SK-N-SH treated with all-trans-retinoic acid at 6 μM for 48 hours (cell line): ENCODE results near the gene PLXND1.

Source experiments
- ATAC-seq: fragments of 200-7000 bp; cut with Tn5 transposase; 3 replicates; pipeline ENCODE4 v1.9.1; 2020; ENCODE audit warnings: mild to moderate bottlenecking, moderate library complexity
- ARNTL ChIP-seq: fragments of 450-650 bp; formaldehyde crosslinking; IDR thresholded peaks from 2 replicates; pipeline ENCODE4 v1.5.0; 2020; ENCODE audit warnings: low read depth, mild to moderate bottlenecking, moderate library complexity, borderline replicate concordance
- BACH2 ChIP-seq: fragments of 250-450 bp; sonication (Bioruptor Pico); IDR thresholded peaks from 2 replicates; pipeline ENCODE4 v1.9.0; 2021; ENCODE audit warnings: mild to moderate bottlenecking, borderline replicate concordance
- CSDC2 ChIP-seq: fragments of 250-450 bp; sonication (Bioruptor Pico); IDR thresholded peaks from 2 replicates; pipeline ENCODE4 v1.5.0; 2020; ENCODE audit warnings: mild to moderate bottlenecking, moderate library complexity
- ESRRG ChIP-seq: fragments of 250-450 bp; sonication (Bioruptor Pico); IDR thresholded peaks from 2 replicates; pipeline ENCODE4 v1.6.1; 2021; ENCODE audit warnings: mild to moderate bottlenecking
- ISL1 ChIP-seq: fragments of 250-450 bp; sonication (Bioruptor Pico); IDR thresholded peaks from 2 replicates; pipeline ENCODE4 v2.1.2; 2022; ENCODE audit warnings: mild to moderate bottlenecking, moderate library complexity
- OSR1 ChIP-seq: fragments of 250-450 bp; sonication (Bioruptor Pico); IDR thresholded peaks from 2 replicates; pipeline ENCODE4 v1.8.0; 2022; ENCODE audit warnings: moderate library complexity, mild to moderate bottlenecking, inconsistent platforms
- PATZ1 ChIP-seq: fragments of 250-450 bp; sonication (Bioruptor Pico); IDR thresholded peaks from 2 replicates; pipeline ENCODE4 v1.8.0; 2020; ENCODE audit warnings: mild to moderate bottlenecking, moderate library complexity, borderline replicate concordance
- RARB ChIP-seq: fragments of 250-450 bp; sonication (Bioruptor Pico); IDR thresholded peaks from 2 replicates; pipeline ENCODE4 v1.8.0; 2021; ENCODE audit warnings: mild to moderate bottlenecking, moderate library complexity
- SNAI2 ChIP-seq: fragments of 250-450 bp; sonication (Bioruptor Pico); IDR thresholded peaks from 2 replicates; pipeline ENCODE4 v1.5.0; 2020; ENCODE audit warnings: mild to moderate bottlenecking, moderate library complexity
- TCF4 ChIP-seq: fragments of 250-450 bp; sonication (Bioruptor Pico); IDR thresholded peaks from 2 replicates; pipeline ENCODE4 v1.8.0; 2021; ENCODE audit warnings: mild to moderate bottlenecking, moderate library complexity, borderline replicate concordance
- TOX ChIP-seq: fragments of 250-450 bp; sonication (Bioruptor Pico); IDR thresholded peaks from 2 replicates; pipeline ENCODE4 v1.8.0; 2021; ENCODE audit warnings: mild to moderate bottlenecking, moderate library complexity, borderline replicate concordance
- ZC3H10 ChIP-seq: fragments of 250-450 bp; sonication (Bioruptor Pico); IDR thresholded peaks from 2 replicates; pipeline ENCODE4 v1.5.1; 2021; ENCODE audit warnings: mild to moderate bottlenecking, moderate library complexity
- ZFP3 ChIP-seq: fragments of 250-450 bp; sonication (Bioruptor Pico); IDR thresholded peaks from 2 replicates; pipeline ENCODE4 v1.5.0; 2020; ENCODE audit warnings: mild to moderate bottlenecking, moderate library complexity
- ZNF565 ChIP-seq: fragments of 450-650 bp; formaldehyde crosslinking; conservative IDR thresholded peaks from 2 replicates; pipeline ENCODE4 v1.5.0; 2020; ENCODE audit warnings: low read depth, mild to moderate bottlenecking, moderate library complexity
- ZNF70 ChIP-seq: fragments of 450-650 bp; formaldehyde crosslinking; IDR thresholded peaks from 2 replicates; pipeline ENCODE4 v1.5.0; 2020; ENCODE audit warnings: mild to moderate bottlenecking, moderate library complexity
- TF ChIP-seq, protein P1 (sequence below): fragments of 250-450 bp; sonication (Bioruptor Pico); IDR thresholded peaks from 2 replicates; pipeline ENCODE4 v1.8.0; 2021; ENCODE audit warnings: low read depth, mild to moderate bottlenecking, moderate library complexity, borderline replicate concordance
- TF ChIP-seq, protein P2 (sequence below): fragments of 250-450 bp; sonication (Bioruptor Pico); IDR thresholded peaks from 2 replicates; pipeline ENCODE4 v1.5.0; 2020; ENCODE audit warnings: mild to moderate bottlenecking, moderate library complexity
- TF ChIP-seq, protein P3 (sequence below): fragments of 250-450 bp; sonication (Bioruptor Pico); IDR thresholded peaks from 2 replicates; pipeline ENCODE4 v1.5.1; 2020; ENCODE audit warnings: low read depth, mild to moderate bottlenecking, moderate library complexity

The PLXND1 gene

DNA sequence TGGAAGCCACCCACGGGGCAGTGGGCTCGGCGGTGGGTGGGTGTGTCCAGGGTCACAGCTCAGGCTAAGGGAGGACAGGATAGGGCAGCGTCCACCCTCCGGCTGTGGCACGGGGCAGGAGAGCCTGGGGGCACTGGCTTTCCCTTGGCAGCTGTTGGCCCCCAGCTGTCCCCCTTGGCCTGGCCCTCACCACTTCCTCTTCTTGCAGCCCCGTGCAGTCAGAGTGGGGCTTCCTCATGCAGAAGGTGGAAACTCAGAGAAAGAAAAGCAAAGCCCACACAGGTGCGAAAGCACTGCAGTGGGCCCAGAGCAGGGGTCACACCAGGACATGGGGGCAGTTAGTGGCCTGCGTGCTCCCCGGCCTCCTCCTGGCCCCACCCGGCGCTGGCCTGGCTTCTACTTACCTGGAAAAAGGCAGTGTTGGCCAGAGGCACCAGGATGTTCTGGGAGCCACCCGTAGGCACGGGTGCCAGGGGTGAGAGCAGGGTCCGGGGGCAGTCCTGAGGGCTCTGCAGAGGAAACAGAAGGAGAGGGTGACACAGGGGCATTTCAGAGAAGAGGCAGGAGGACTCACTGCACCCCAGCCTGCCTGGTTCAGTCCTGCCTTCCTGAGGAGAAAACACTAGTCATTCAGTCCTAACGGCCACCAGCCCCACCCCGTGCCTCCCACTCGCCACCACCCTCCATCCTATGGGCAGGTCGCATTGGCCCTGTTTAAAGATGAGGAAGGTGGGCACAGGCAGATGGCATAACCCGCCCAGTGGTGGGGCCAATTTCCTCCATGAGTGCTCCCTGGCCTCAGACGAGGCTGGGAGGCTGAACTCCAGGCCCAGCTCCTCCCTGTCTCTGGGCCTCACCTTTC is 28.3 kb downstream of the PLXND1 start:
- ATAC-seq: no peak
- TF ChIP-seq BACH2 (CRISPR knock-in tag) (no peak), CSDC2 (no peak), RARB (CRISPR knock-in tag) (no peak), ARNTL (no peak), OSR1 (CRISPR knock-in tag) (no peak), ESRRG (no peak), ZC3H10 (no peak), TOX (CRISPR knock-in tag) (no peak), ZNF565 (CRISPR knock-in tag) (no peak)
- TF ChIP-seq, protein P1, sequence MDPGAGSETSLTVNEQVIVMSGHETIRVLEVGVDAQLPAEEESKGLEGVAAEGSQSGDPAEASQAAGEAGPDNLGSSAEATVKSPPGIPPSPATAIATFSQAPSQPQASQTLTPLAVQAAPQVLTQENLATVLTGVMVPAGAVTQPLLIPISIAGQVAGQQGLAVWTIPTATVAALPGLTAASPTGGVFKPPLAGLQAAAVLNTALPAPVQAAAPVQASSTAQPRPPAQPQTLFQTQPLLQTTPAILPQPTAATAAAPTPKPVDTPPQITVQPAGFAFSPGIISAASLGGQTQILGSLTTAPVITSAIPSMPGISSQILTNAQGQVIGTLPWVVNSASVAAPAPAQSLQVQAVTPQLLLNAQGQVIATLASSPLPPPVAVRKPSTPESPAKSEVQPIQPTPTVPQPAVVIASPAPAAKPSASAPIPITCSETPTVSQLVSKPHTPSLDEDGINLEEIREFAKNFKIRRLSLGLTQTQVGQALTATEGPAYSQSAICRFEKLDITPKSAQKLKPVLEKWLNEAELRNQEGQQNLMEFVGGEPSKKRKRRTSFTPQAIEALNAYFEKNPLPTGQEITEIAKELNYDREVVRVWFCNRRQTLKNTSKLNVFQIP (CRISPR knock-in tag): no peak
- TF ChIP-seq, protein P2, sequence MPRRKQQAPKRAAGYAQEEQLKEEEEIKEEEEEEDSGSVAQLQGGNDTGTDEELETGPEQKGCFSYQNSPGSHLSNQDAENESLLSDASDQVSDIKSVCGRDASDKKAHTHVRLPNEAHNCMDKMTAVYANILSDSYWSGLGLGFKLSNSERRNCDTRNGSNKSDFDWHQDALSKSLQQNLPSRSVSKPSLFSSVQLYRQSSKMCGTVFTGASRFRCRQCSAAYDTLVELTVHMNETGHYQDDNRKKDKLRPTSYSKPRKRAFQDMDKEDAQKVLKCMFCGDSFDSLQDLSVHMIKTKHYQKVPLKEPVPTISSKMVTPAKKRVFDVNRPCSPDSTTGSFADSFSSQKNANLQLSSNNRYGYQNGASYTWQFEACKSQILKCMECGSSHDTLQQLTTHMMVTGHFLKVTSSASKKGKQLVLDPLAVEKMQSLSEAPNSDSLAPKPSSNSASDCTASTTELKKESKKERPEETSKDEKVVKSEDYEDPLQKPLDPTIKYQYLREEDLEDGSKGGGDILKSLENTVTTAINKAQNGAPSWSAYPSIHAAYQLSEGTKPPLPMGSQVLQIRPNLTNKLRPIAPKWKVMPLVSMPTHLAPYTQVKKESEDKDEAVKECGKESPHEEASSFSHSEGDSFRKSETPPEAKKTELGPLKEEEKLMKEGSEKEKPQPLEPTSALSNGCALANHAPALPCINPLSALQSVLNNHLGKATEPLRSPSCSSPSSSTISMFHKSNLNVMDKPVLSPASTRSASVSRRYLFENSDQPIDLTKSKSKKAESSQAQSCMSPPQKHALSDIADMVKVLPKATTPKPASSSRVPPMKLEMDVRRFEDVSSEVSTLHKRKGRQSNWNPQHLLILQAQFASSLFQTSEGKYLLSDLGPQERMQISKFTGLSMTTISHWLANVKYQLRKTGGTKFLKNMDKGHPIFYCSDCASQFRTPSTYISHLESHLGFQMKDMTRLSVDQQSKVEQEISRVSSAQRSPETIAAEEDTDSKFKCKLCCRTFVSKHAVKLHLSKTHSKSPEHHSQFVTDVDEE (CRISPR knock-in tag): no peak

GRCh38 chr3:129577366-129577765 is 29.1 kb downstream of the PLXND1 start:
- ATAC-seq: no peak
- TF ChIP-seq RARB (CRISPR knock-in tag) (no peak), ARNTL (no peak), OSR1 (CRISPR knock-in tag) (no peak), SNAI2 (CRISPR knock-in tag) (no peak), BACH2 (CRISPR knock-in tag) (no peak)
- TF ChIP-seq, protein P3, sequence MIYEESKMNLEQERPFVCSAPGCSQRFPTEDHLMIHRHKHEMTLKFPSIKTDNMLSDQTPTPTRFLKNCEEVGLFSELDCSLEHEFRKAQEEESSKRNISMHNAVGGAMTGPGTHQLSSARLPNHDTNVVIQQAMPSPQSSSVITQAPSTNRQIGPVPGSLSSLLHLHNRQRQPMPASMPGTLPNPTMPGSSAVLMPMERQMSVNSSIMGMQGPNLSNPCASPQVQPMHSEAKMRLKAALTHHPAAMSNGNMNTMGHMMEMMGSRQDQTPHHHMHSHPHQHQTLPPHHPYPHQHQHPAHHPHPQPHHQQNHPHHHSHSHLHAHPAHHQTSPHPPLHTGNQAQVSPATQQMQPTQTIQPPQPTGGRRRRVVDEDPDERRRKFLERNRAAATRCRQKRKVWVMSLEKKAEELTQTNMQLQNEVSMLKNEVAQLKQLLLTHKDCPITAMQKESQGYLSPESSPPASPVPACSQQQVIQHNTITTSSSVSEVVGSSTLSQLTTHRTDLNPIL: no peak

GRCh38 chr3:129576514-129577352 is 29.7 kb downstream of the PLXND1 start:
- ATAC-seq: no peak
- TF ChIP-seq BACH2 (CRISPR knock-in tag) (no peak), ARNTL (no peak), TCF4 (CRISPR knock-in tag) (no peak), ZC3H10 (no peak)
- TF ChIP-seq, all 23 proteins: peak for 0

DNA sequence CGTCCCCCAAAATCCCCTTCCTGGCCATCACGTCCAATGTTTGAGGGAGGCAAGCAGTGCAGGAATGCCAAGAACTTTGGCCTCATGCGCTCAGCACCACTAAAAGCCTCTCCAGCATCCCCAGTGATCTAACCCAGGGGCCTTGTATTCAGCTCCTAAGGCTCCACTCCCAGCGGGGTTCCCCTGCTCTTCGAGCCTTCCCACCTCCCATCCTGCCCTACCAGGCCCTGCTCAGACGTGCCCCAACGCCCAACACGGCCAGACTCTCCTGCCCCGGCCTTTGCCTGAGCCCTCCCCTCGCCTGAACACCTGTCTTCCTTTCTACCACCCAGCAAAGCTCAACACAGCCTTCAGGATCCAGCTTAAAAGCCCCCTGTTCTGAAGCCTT is 30.5 kb downstream of the PLXND1 start:
- no peak for TF ChIP-seq RARB (CRISPR knock-in tag)
- TF ChIP-seq ARNTL: no peak
- TF ChIP-seq SNAI2 (CRISPR knock-in tag): no peak
- TF ChIP-seq PATZ1: no peak
- TF ChIP-seq, protein P1 (CRISPR knock-in tag): no peak
- TF ChIP-seq TOX (CRISPR knock-in tag): no peak
- TF ChIP-seq ZNF565 (CRISPR knock-in tag): no peak
- TF ChIP-seq ZFP3 (CRISPR knock-in tag): no peak
- no peak for TF ChIP-seq ISL1
- no peak for TF ChIP-seq TCF4 (CRISPR knock-in tag)
- TF ChIP-seq ESRRG: no peak
- no peak for TF ChIP-seq ZNF70
- TF ChIP-seq, all 23 proteins: peak for 0
- ATAC-seq: no peak
